ENCODE measurements around the gene ERBB4. TPM values are rescaled to one million over a fixed set of nuclear protein-coding genes. Genes with fewer than 3 reads are reported as not detected.

Gene ERBB4
- total RNA-seq, 1 donor from 2014 or later, result 10.2 TPM

DNA sequence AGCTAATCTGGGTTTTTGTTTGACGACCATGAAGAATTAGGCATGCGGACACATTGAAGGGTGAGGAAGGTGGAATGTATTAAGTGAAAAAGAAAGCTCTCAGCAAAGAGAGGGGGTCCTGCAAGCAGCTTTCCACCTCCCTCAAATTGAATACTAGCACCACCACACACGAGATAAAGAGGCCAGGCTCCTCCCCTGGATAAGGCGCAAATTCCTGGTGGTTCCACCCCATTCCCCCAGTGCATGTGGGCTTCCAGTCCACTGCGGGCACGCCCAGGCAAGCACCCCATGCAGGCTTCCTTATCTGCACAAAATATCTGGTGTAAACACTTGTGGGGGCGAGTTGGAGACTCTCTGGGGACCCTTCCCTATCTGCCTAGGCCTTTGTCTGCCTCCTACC, 1124.9 kb downstream of the ERBB4 start:
- no peak overlapping the region for H3K27ac Mint-ChIP-seq (ENCODE audit: unreplicated experiment)
- no peak overlapping the region for H3K4me3 Mint-ChIP-seq
- no peak for TF ChIP-seq CTCF (conservative IDR thresholded peaks at IDR 0.05)
- peaks cover 8% of the 10 kb centered on the region for H3K4me1 Mint-ChIP-seq
- no peaks in the 10 kb centered on the region for H3K27me3 Mint-ChIP-seq (ENCODE audit: low read depth)
- DNase-seq (ENCODE audit: low read depth, low spot score), result no peak
- peaks cover 2% of the 10 kb centered on the region for H3K9me3 Mint-ChIP-seq
- H3K36me3 Mint-ChIP-seq (ENCODE audit: low read depth), result peaks cover 9% of the 10 kb centered on the region

DNA sequence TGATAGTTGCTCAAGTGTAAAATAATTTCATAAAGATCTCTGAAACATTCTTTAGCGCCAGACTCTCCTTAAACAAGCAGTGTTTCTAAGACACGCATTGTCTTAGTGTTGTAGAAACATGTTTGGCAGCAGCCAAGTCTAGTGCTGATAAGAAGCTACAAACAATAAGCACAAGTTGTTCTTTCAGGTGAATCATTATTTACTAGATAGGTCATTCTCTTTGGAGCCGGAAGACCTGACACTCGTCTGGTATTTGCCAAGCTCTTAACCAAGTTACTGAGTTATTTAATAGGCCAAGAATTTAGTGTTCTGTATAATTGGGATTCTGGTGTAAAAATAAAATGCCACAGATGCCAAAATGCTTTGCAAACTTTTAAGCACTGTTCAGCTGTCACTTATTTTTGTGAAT, 1130.1 kb downstream of the ERBB4 start:
- Mint-ChIP-seq H3K4me1 (peaks cover 36% of the 10 kb centered on the region), H3K4me3 (no peak overlapping the region), H3K27ac (ENCODE audit: unreplicated experiment) (no peak overlapping the region), H3K9me3 (no peaks in the 10 kb centered on the region), H3K36me3 (ENCODE audit: low read depth) (peaks cover under 1% of the 10 kb centered on the region), H3K27me3 (ENCODE audit: low read depth) (no peaks in the 10 kb centered on the region)
- DNase-seq (ENCODE audit: low read depth, low spot score), result no peak
- TF ChIP-seq CTCF (conservative IDR thresholded peaks at IDR 0.05), result no peak

DNA sequence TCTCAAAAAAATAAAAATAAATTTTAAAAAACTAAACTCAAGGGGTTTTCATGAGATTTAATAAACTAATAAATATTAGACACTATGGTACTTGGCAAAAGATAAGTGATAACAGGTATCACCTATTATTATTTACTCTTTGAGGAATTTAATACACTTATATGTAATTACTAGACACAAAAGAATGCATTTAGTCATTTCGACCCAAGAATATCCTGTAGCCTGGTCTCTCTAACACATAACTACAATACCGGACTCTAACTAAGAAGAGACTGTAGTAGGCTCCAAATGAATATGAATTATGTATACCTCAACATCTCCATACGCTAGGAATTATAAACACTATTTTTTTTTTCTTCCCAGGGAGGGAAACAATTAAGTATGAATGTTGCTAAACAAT, 1131.5 kb downstream of the ERBB4 start:
- no peaks in the 10 kb centered on the region for H3K27me3 Mint-ChIP-seq (ENCODE audit: low read depth)
- peaks cover 33% of the 10 kb centered on the region for H3K4me1 Mint-ChIP-seq
- no peak overlapping the region for H3K4me3 Mint-ChIP-seq
- H3K9me3 Mint-ChIP-seq, result no peaks in the 10 kb centered on the region
- no peak for TF ChIP-seq CTCF (conservative IDR thresholded peaks at IDR 0.05)
- no peaks in the 10 kb centered on the region for H3K36me3 Mint-ChIP-seq (ENCODE audit: low read depth)
- DNase-seq (ENCODE audit: low read depth, low spot score), result no peak
- no peak overlapping the region for H3K27ac Mint-ChIP-seq (ENCODE audit: unreplicated experiment)

DNA sequence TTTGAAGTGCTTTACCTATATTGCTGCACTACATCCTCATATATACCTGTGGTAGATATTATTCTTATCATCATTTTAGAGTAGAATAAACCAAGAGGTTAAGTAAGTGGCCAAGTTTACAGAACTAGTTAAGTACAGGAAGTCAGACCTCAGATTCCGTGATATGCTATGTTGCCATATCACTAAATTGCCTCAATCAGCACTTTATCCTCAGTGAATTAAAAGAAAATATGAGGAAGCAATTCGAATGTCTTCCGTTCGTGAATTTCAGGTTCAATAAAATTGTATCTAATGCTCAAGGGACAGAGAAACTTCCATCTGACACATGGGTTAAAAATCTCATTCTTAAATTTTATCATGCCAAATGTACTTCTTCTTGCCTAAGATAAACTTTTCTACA, 1133.6 kb downstream of the ERBB4 start:
- H3K4me3 Mint-ChIP-seq, result no peak overlapping the region
- DNase-seq (ENCODE audit: low read depth, low spot score), result no peak
- no peaks in the 10 kb centered on the region for H3K27me3 Mint-ChIP-seq (ENCODE audit: low read depth)
- H3K36me3 Mint-ChIP-seq (ENCODE audit: low read depth), result no peaks in the 10 kb centered on the region
- H3K4me1 Mint-ChIP-seq, result peaks cover 33% of the 10 kb centered on the region
- H3K9me3 Mint-ChIP-seq, result no peaks in the 10 kb centered on the region
- no peak for TF ChIP-seq CTCF (conservative IDR thresholded peaks at IDR 0.05)
- H3K27ac Mint-ChIP-seq (ENCODE audit: unreplicated experiment), result no peak overlapping the region

- H3K27me3 Mint-ChIP-seq (ENCODE audit: low read depth), result no peaks in the 10 kb centered on the region
- no peak overlapping the region for H3K4me3 Mint-ChIP-seq
- H3K4me1 Mint-ChIP-seq, result peaks cover 33% of the 10 kb centered on the region
- no peaks in the 10 kb centered on the region for H3K36me3 Mint-ChIP-seq (ENCODE audit: low read depth)
- no peak for TF ChIP-seq CTCF (conservative IDR thresholded peaks at IDR 0.05)
- H3K27ac Mint-ChIP-seq (ENCODE audit: unreplicated experiment), result peak overlapping the region; percentile 1
- no peak for DNase-seq (ENCODE audit: low read depth, low spot score)
- H3K9me3 Mint-ChIP-seq, result no peaks in the 10 kb centered on the region
Observed at GRCh38 chr2:211404098-211404497, 1134.5 kb downstream of the ERBB4 start.

DNA sequence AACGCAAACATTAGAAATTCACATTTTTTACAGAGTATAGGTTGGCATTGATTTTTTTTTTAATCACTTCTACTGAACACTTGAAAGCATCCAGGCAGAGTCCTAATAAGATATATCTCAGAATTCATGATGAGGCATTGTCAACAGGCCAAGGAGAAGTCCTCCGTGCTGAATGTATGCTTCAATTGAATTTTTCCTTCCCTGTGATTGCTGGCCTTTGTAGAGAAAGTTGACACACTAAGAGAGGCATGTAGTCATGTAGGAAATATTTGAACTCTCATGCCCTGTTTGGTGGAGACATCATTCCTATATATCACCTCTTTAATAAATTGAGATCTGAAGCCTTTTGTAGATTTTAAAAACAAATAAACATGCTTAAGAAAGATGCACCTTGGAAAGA, 1137.3 kb downstream of the ERBB4 start:
- no peaks in the 10 kb centered on the region for H3K27me3 Mint-ChIP-seq (ENCODE audit: low read depth)
- DNase-seq (ENCODE audit: low read depth, low spot score), result no peak

More for the DNA sequence above, 1137.3 kb downstream of the ERBB4 start:
- H3K36me3 Mint-ChIP-seq (ENCODE audit: low read depth), result no peaks in the 10 kb centered on the region
- no peak overlapping the region for H3K27ac Mint-ChIP-seq (ENCODE audit: unreplicated experiment)
- H3K4me1 Mint-ChIP-seq, result peaks cover 21% of the 10 kb centered on the region
- no peak overlapping the region for H3K4me3 Mint-ChIP-seq
- no peak for TF ChIP-seq CTCF (conservative IDR thresholded peaks at IDR 0.05)
- no peaks in the 10 kb centered on the region for H3K9me3 Mint-ChIP-seq
